ENCODE results near the gene INKA2. TPM values are rescaled to one million over a fixed set of nuclear protein-coding genes. Genes with fewer than 3 reads are reported as not detected.

Gene INKA2
- total RNA-seq, 1 donor from 2014 or later, result 2.6 TPM

DNA sequence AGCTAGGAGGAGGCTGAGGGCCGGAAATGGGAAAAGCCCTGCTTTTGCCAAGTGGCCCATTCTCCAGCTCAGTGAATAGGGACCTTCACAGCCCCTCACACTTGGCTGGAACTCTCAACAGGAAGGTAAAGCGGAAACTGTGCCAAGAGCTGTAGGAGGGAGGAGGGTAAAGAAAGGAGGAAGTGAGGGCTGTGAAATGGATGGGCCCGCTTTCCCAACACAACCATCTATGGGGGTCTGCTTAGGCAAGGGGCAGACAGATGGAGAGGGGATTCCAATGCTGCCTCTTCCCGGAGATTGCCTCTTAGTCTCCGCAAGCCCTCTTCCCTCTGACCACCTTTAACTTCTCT, 5.2 kb downstream of the INKA2 start:
- Mint-ChIP-seq H3K36me3 (ENCODE audit: low read depth) (no peaks in the 10 kb centered on the region), H3K27me3 (peaks cover 15% of the 10 kb centered on the region), H3K27ac (no peak overlapping the region), H3K4me1 (peaks cover 20% of the 10 kb centered on the region), H3K4me3 (no peak overlapping the region), H3K9me3 (no peaks in the 10 kb centered on the region)
- intact Hi-C loops (cut with micrococcal nuclease), result no loop called here
- no peak for DNase-seq

DNA sequence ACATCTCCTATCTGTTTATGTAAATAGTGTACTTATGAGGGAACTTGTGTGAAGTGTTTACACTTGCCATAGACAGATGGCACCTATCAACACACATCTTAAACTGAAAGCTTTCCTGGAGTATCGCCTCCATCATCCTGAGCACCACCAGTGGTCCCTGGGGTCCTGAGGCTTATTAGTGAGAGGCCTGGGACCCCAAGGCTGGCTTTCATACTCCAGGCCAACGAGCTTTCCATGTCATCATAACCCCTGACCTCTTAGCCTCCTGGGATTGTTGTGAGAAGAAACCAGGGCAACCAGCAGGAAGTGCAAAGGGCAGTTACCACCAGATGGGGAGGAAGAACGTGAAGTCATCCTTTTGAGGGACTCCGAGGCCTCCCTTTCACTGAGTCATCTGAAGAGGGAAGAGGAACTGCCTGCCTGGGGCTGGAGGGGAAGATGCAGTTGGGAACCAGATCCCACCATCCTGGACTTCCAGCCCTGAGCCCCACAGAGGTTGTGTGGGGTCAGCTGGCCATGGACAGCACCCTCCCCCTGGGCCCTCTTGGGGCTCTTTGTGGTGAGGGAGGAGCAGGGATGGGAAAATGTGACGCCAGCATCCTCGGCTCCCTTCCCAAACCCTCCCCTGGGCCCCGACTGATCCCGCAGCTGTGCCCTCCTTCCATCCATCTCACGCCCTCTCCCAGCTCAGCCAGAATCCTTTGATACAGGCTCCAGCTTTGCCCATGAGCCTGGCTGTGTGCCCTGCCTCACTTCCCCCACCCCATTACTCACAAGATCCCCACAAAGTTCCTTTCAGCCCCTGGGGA, 5.8 kb downstream of the INKA2 start:
- peak overlapping the region; percentile 7 for H3K27ac Mint-ChIP-seq
- peaks cover 12% of the 10 kb centered on the region for H3K27me3 Mint-ChIP-seq
- H3K9me3 Mint-ChIP-seq, result no peaks in the 10 kb centered on the region
- H3K36me3 Mint-ChIP-seq (ENCODE audit: low read depth), result no peaks in the 10 kb centered on the region
- H3K4me3 Mint-ChIP-seq, result no peak overlapping the region
- no peak for DNase-seq
- intact Hi-C loops (cut with micrococcal nuclease), result no loop called here
- peaks cover 17% of the 10 kb centered on the region for H3K4me1 Mint-ChIP-seq

DNA sequence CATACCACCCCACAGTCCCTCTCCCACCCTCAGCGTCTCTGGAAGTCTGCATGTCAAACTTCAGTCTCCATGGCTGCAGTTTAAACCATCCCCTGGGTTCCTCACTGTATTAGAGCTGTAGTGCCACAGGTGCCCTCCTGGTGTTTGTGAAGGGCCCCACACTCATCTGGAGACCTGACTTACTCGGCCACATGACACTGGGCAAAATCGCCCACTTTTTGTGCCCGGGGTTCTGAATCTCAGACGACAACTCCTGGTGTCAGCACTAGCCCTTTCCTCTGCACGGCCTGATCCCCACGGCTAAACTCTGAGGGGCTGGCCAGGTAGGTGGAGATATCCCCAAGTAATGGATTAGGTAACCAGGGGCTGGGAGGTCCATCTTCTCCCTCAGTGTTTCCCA, 6.5 kb downstream of the INKA2 start:
- H3K27me3 Mint-ChIP-seq, result peaks cover 9% of the 10 kb centered on the region
- no peak overlapping the region for H3K27ac Mint-ChIP-seq
- H3K4me3 Mint-ChIP-seq, result no peak overlapping the region
- intact Hi-C loops (cut with micrococcal nuclease), result no loop called here
- peaks cover 13% of the 10 kb centered on the region for H3K4me1 Mint-ChIP-seq
- DNase-seq, result no peak
- H3K9me3 Mint-ChIP-seq, result no peaks in the 10 kb centered on the region
- no peaks in the 10 kb centered on the region for H3K36me3 Mint-ChIP-seq (ENCODE audit: low read depth)

DNA sequence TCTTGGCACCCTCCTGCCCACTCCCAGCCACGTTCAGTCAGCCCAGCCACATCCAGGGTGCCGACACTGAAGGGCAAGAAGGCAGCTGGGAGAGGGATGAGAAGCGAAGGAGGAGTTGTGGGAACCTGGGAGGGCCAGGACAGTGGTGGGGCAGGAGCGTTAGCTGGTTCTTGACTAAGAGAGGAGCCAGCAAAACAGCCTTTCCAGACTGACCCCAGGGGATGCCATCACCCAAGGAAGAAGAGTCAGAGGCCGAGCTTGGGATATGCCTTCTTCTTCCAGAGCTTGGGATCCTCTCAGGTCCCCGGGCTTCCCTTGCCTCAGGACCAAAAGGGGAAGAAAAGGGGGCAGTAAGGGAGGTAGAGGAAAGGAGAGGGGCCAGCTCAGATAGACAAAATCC, 7.2 kb downstream of the INKA2 start:
- intact Hi-C loops (cut with micrococcal nuclease), result no loop called here
- DNase-seq, result no peak
- Mint-ChIP-seq H3K27me3 (peaks cover 2% of the 10 kb centered on the region), H3K4me1 (peaks cover 7% of the 10 kb centered on the region), H3K27ac (no peak overlapping the region), H3K36me3 (ENCODE audit: low read depth) (no peaks in the 10 kb centered on the region), H3K9me3 (no peaks in the 10 kb centered on the region), H3K4me3 (no peak overlapping the region)

DNA sequence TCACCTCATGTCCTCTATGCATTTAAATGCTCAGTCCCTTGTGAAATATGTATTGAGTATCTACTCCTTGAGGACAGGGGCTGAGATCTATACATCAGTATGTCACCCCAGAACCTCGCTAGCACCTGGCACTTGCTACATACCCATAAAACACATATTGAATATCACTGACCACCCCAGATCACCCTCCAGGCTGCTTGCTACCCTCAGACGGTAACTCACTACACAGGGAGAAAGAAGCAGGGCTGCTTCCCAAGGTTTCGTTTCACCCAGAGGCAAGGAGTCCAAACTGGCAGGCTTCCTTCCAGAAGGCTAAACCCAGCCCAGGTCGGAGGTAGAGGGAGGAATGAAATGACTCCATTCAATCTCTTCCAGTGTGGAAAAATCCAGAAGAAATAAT, 8.5 kb downstream of the INKA2 start:
- Mint-ChIP-seq H3K36me3 (ENCODE audit: low read depth) (no peaks in the 10 kb centered on the region), H3K4me1 (peaks cover 7% of the 10 kb centered on the region), H3K27me3 (no peaks in the 10 kb centered on the region), H3K4me3 (no peak overlapping the region), H3K9me3 (no peaks in the 10 kb centered on the region), H3K27ac (no peak overlapping the region)
- no peak for DNase-seq
- intact Hi-C loops (cut with micrococcal nuclease), result no loop called here

DNA sequence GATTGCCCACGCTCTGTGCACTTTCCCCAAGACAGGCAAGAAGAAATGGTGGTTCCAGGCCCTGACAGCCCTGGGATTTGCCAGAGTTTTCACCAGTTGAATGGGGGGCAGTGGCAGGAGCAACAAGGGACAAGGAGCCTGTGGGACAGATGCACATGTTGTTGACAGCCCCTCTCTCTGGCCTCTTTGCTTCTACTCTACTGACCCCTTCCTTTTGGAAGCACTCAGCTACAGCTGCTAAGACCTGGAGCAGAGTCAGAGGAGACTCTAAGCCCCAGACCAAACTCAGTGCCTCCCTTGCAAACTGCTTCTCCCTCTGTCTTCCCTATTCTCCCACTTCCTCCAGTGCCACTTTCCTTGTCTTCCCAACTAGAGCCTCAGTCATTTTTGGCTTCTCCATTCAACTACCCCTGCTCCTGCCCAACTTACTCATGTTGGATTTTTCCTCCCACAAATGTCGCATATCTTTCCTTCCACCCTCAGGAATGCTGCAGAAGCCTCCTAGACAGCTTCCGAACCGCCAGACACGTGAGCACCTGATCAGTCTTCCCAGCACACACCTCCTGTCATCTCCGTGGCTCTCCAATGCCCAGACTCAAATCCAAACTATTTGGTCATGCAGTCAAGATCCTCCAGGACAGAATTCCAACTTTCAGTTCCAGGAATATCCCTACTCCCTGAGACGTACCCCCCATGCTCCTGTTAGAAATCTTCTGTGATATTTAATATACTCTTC, 9.1 kb downstream of the INKA2 start:
- no peaks in the 10 kb centered on the region for H3K9me3 Mint-ChIP-seq
- no peak for DNase-seq
- intact Hi-C loops (cut with micrococcal nuclease), result no loop called here
- peaks cover 7% of the 10 kb centered on the region for H3K4me1 Mint-ChIP-seq
- no peaks in the 10 kb centered on the region for H3K27me3 Mint-ChIP-seq
- no peak overlapping the region for H3K27ac Mint-ChIP-seq
- no peaks in the 10 kb centered on the region for H3K36me3 Mint-ChIP-seq (ENCODE audit: low read depth)
- no peak overlapping the region for H3K4me3 Mint-ChIP-seq

DNA sequence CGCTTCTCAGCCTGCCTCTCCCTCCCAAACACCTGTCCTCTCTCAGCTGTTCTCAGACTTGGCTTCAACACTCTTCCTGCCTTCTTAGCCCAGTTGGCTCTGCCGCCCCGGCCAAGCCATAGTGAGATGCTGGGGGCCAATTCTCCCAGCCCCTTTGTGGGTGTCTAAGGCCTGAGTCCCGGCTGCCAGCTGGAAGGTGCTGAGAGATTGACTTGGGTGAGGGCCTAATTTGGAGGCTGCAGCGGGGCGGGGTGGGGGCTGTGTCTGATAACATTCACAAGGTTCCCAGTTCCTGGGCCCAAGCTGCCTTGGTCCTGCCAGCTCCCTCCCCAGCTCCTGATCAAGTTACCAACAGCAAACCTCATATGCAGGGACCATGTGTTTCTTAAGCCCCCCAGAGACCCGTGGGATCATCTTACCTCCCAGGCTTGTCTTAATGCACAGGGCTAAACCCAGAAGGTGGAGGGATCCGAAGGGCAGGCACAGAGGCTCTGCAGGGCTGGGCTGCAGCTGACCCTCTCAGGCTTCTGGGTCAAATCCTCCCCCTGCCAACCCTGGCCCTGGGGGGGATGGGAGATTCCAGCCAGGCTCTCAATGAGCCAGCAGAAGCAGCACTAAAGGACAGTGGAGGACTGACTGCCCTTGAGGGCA, 9.8 kb downstream of the INKA2 start:
- no peaks in the 10 kb centered on the region for H3K9me3 Mint-ChIP-seq
- H3K27ac Mint-ChIP-seq, result no peak overlapping the region
- no peak for DNase-seq
- intact Hi-C loops (cut with micrococcal nuclease), result no loop called here
- no peaks in the 10 kb centered on the region for H3K36me3 Mint-ChIP-seq (ENCODE audit: low read depth)
- no peak overlapping the region for H3K4me3 Mint-ChIP-seq
- H3K27me3 Mint-ChIP-seq, result no peaks in the 10 kb centered on the region
- peaks cover 7% of the 10 kb centered on the region for H3K4me1 Mint-ChIP-seq

DNA sequence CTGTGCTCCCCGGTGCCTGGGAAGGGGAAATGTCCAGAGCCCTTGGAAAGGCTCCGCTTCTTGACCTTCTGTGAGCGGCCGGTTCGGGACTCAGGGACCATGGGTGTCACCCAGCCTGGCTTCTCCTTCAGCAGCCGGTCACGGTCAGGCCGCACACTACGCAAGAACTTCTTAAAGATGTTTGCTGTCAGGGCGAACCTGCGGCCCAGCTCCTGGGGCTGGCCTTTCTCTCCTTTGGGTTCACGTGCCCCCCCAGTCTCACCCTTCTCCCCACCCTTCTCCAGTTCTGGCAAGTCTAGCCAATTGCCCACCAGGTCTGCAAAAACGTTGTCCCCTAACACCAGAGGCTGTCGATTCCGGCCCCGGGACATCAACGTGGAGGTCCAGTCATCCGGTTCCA, 12.1 kb downstream of the INKA2 start:
- H3K27me3 Mint-ChIP-seq, result no peaks in the 10 kb centered on the region

DNA sequence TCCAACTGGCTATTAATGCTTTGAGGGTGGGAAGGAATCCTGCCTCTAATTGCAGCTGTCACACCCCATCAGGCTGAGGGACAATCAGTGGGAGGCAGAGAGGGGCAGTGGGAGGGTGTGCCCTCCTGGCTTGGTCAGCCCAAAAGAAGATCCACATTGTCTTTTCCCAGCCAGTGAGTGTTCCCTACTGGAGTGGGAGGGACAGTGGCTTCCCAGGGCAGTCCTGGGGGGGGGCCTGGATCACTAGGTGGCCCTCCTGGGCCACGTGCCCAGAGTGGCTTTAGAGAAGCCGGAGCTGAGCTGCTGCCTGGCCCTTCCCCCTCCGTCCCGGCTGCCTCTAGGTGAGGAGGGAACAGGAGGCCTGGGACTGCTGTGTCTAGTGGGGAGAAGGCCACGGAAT, 14.0 kb downstream of the INKA2 start:
- no peak for DNase-seq
- Mint-ChIP-seq H3K36me3 (ENCODE audit: low read depth) (peaks cover 2% of the 10 kb centered on the region), H3K4me1 (peaks cover 7% of the 10 kb centered on the region), H3K9me3 (no peaks in the 10 kb centered on the region), H3K27ac (no peak overlapping the region), H3K27me3 (no peaks in the 10 kb centered on the region), H3K4me3 (no peak overlapping the region)
- intact Hi-C loops (cut with micrococcal nuclease), result no loop called here

More for the DNA sequence above, 12.1 kb downstream of the INKA2 start:
- no peak overlapping the region for H3K27ac Mint-ChIP-seq
- no peak for DNase-seq
- no peaks in the 10 kb centered on the region for H3K36me3 Mint-ChIP-seq (ENCODE audit: low read depth)
- H3K4me3 Mint-ChIP-seq, result no peak overlapping the region
- intact Hi-C loops (cut with micrococcal nuclease), result no loop called here
- no peaks in the 10 kb centered on the region for H3K9me3 Mint-ChIP-seq
- peaks cover 7% of the 10 kb centered on the region for H3K4me1 Mint-ChIP-seq

DNA sequence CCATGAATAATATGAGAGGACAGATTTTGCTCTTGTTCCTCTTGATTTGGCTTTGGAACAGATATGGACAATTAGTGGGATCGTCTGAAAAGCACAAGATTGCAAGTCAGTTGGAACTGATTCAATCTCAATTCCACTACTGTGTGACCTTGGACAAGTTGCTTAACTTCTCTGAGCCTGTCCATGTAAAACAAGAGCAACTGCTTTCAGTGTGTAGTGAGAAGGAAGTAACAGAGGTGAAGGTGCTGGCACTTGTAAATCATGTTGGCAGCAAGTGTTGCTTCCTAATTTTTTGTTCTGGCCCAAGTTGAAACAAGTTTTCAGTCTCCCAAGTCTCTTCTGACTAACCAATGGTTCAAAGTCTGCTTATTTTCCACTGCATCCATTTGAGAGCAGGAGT, 15.3 kb downstream of the INKA2 start:
- Mint-ChIP-seq H3K4me1 (peaks cover 7% of the 10 kb centered on the region), H3K36me3 (ENCODE audit: low read depth) (peaks cover 2% of the 10 kb centered on the region), H3K4me3 (no peak overlapping the region), H3K9me3 (no peaks in the 10 kb centered on the region), H3K27ac (no peak overlapping the region), H3K27me3 (no peaks in the 10 kb centered on the region)
- no peak for DNase-seq
- intact Hi-C loops (cut with micrococcal nuclease), result no loop called here

DNA sequence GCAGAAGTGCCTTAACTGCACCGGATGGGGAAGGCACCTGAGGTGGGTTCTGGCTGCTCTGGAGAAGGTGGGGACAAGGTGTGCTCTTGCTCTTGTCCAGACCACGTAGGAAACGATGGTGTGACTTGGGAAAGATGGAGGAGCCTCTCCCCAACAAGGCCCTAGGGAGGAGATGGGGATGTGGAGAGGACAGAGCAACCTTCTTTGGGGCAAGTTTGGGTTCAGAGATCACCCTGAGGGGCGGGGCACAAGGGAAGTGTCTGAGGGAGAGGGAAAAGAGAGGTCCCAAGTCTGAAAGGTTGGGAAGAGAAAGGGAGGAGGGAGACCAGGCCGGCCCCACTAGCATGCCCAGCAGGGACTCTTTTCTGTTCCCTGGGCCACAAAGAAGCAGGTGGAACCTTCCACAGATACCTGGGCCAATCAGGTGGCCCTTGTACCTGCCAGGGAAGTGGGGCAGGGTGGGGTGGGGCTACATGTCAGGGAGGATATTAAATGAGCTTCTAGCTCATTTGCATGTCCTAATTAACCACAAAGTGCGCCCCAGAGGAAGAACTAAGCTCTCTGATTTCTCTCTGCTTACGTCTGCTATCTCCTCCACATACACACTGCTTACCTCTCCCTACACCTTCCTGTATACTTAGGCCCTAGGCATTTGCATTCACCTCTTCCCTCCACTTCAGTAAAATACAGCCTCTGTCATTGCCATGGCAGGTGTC, 15.9 kb downstream of the INKA2 start:
- no peak overlapping the region for H3K4me3 Mint-ChIP-seq
- DNase-seq, result no peak
- H3K9me3 Mint-ChIP-seq, result no peaks in the 10 kb centered on the region
- H3K27me3 Mint-ChIP-seq, result no peaks in the 10 kb centered on the region
- H3K36me3 Mint-ChIP-seq (ENCODE audit: low read depth), result peaks cover 2% of the 10 kb centered on the region
- peaks cover 7% of the 10 kb centered on the region for H3K4me1 Mint-ChIP-seq
- no peak overlapping the region for H3K27ac Mint-ChIP-seq
- intact Hi-C loops (cut with micrococcal nuclease), result no loop called here

DNA sequence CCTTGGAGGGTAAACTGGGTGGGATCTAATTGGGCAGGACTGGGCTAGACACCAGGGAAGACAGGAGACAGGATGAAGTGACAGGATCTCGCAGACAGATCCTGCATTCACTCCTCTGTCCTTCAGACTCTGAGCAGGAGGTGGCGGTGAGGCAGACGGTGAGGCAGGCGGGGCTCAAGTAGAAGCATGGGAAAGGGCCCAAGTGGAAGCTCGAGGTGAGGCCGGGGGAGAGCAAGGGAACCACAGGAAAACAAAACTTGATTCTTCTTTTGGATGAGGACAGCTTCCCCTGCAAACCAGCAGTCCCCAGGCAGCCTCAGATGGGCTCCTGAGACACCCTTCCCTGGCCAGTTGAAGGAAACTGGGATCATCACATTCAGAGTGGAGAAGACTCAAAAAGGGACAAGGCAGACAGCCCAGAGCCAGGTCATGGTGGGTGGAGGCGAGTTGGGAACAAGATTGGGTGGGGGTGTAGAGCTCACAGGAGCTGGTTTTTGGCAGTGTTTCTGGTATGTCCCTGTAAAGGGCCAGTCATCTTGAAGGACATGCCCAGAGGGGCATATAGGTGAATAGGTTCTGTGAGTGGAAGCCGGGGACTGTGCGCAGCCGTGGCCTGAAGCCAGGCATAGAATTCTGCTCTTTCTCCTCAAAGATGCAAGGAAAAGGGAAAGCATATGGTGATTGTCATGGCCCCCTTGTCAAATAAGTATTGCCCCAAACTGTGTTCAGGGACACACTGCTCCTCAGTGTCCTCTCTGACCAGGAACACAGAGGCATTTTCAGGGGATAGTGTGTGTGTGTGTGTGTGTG, 18.0 kb downstream of the INKA2 start:
- DNase-seq, result peak; percentile 55
- Mint-ChIP-seq H3K36me3 (ENCODE audit: low read depth) (peaks cover 14% of the 10 kb centered on the region), H3K4me1 (peaks cover 15% of the 10 kb centered on the region), H3K27me3 (no peaks in the 10 kb centered on the region), H3K27ac (no peak overlapping the region), H3K4me3 (no peak overlapping the region), H3K9me3 (no peaks in the 10 kb centered on the region)
- intact Hi-C loops (cut with micrococcal nuclease), result no loop called here

DNA sequence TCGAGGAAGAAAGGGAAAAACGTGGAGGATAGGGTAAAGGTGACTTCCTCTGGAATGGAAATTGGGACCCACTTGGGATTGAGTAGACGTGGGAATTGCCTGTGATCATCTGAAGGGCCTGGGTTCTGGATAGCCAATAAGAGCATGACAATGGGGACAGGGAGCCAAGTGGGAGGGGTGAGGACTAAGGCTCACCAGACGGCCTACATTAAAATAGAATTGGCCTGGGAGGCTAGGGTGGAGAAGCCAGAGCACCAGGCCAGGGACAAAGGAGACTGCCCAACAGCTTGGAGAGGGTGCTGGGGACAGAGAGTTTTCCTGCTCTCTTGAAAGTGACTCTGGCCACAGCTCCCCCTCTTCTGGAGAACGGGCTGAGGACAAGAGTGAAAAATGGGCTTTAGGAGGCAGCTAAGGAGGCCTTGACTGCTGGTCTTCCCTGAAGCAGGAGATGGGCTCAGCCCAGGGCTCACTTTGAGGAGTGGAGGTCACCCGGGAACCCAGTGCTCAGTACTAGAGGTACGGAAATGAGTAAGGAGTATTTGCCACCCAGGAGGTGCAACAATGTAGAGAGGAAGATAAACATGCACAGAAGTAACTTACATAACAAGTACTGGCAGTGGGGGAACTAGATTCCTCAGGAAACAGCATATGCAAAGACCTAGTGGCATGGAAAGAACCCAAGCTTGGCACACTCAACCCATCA, 18.8 kb downstream of the INKA2 start:
- Mint-ChIP-seq H3K4me1 (peaks cover 15% of the 10 kb centered on the region), H3K27me3 (no peaks in the 10 kb centered on the region), H3K9me3 (no peaks in the 10 kb centered on the region), H3K27ac (peak overlapping the region; percentile 4), H3K4me3 (no peak overlapping the region), H3K36me3 (ENCODE audit: low read depth) (peaks cover 15% of the 10 kb centered on the region)
- peak; percentile 59 for DNase-seq
- intact Hi-C loops (cut with micrococcal nuclease), result no loop called here

Measured in activated CD4-positive, alpha-beta T cell treated with anti-CD3 and anti-CD28 coated beads, Interleukin-2, amount 10 ng/mL, durations not matched to agents 24 days and 14 days (primary cell).